Body of pancreas (tissue), 4 donors: ENCODE data around the gene SAMD14. TPM values are rescaled to one million over a fixed set of nuclear protein-coding genes. Genes with fewer than 3 reads are reported as not detected.

Experiments used
- ATAC-seq: fragments of 150-250 bp; one replicate; pipeline ENCODE4 v1.9.1; 2016
- DNase-seq, 4 donors: peaks; one replicate each; pipeline ENCODE4 v3.0.0-alpha.2; 2019
- H3K27ac ChIP-seq, 4 donors: fragments of 200-600 bp; sonication (generic); 1 replicate in 3 of 4; 2 replicates in 1 of 4; pipeline versions ENCODE4 v1.5.1 to v1.6.1; 2016 to 2019; ENCODE audit warnings: mild to moderate bottlenecking in 1 of 4, mixed read lengths in 1 of 4, moderate library complexity in 1 of 4
- H3K27me3 ChIP-seq, 2 donors: fragments of 200-600 bp; sonication (generic); one replicate each; pipeline ENCODE4 v1.6.0; 2016; ENCODE audit warnings: mild to moderate bottlenecking in 1 of 2
- H3K36me3 ChIP-seq, 2 donors: fragments of 200-600 bp; sonication (generic); replicated peaks in 1 of 2; 2 replicates each; pipeline ENCODE4 v1.5.1; 2016; ENCODE audit warnings: low read depth in 2 of 2; ENCODE audit not compliant: insufficient read depth in 1 of 2
- H3K4me1 ChIP-seq: fragments of 200-600 bp; sonication (generic); one replicate; pipeline ENCODE4 v1.6.0; 2016
- H3K4me3 ChIP-seq, 2 donors: fragments of 200-600 bp; sonication (generic); 1 replicate in 1 of 2; 2 replicates in 1 of 2; pipeline ENCODE4 v1.5.1; 2016 to 2019
- H3K9me3 ChIP-seq, 3 donors: fragments of 200-600 bp; sonication (generic); 1 replicate in 2 of 3; 2 replicates in 1 of 3; pipeline ENCODE4 v1.5.1; 2016
- CTCF ChIP-seq, 7 experiments: fragments of 450-650 bp in 4 of 7; fragments of 200-600 bp in 3 of 7; sonication (generic) in 3 of 7; IDR thresholded peaks; one replicate each; pipeline ENCODE4 v1.5.1; 2016 to 2019; ENCODE audit warnings: antibody characterized with exemption in 7 of 7
- POLR2A ChIP-seq, 3 donors: fragments of 450-650 bp; IDR thresholded peaks; one replicate each; pipeline ENCODE4 v1.6.1; 2016; ENCODE audit warnings: antibody characterized with exemption in 3 of 3, mild to moderate bottlenecking in 2 of 3
- WGBS, 2 donors: methylation state at CpG; one replicate each; pipeline ENCODE4 v1.1.5; 2017; 5-methylcytosine and 5-hydroxymethylcytosine counted together
- intact Hi-C: fragments of 100-400 bp; cut with DNase I; formaldehyde crosslinking; loops from one replicate; pipeline ENCODE4 v1.15.1; 2023
- total RNA-seq, 2 donors: library from RNA; depleted of rRNA; stranded (reverse); fragments of >200 nt; gene quantifications; one replicate each; pipeline ENCODE4 v1.1.0, GENCODE V29; 2016

The SAMD14 gene
- total RNA-seq, 2 donors from 2014 or later, result not detected

- Histone ChIP-seq H3K4me1 (peaks cover 37% of the 10 kb centered on the region), H3K9me3 (no peaks in the 10 kb centered on the region), H3K27ac (no peak overlapping the region), H3K27me3 (no peaks in the 10 kb centered on the region), H3K4me3 (no peak overlapping the region), H3K36me3 (peaks cover 0 to 12% of the 10 kb centered on the region in 2 donors)
- 73 to 78% methylated on average over 8 to 10 of the region's 11 CpGs for WGBS, 2 donors
- ATAC-seq (no peak), DNase-seq (no peak)
- intact Hi-C loops, result no loop called here
- TF ChIP-seq CTCF (IDR thresholded peaks at IDR 0.05) (no peak), POLR2A (IDR thresholded peaks at IDR 0.05) (no peak)
Measured at GRCh38 chr17:50145532-50146229, 15.7 kb upstream of the SAMD14 start.

- Histone ChIP-seq H3K27ac (no peak overlapping the region), H3K4me3 (no peak overlapping the region), H3K9me3 (no peaks in the 10 kb centered on the region), H3K36me3 (peaks cover 0 to 12% of the 10 kb centered on the region in 2 donors), H3K27me3 (no peaks in the 10 kb centered on the region), H3K4me1 (peaks cover 37% of the 10 kb centered on the region)
- WGBS, 2 donors, result 78 to 81% methylated on average over 16 of the region's 16 CpGs
- DNase-seq (peak in 1 of 4 donors; percentile 67), ATAC-seq (no peak)
- TF ChIP-seq POLR2A (IDR thresholded peaks at IDR 0.05) (no peak), CTCF (IDR thresholded peaks at IDR 0.05) (no peak)
- intact Hi-C loops, result no loop called here
Measured at GRCh38 chr17:50144845-50145531, 15.0 kb upstream of the SAMD14 start.

- intact Hi-C loops, result no loop called here
- TF ChIP-seq CTCF (IDR thresholded peaks at IDR 0.05), result no peak
- no peak for TF ChIP-seq POLR2A (IDR thresholded peaks at IDR 0.05)
- H3K27ac ChIP-seq, result no peak overlapping the region
- no peak overlapping the region for H3K4me3 ChIP-seq
- DNase-seq, result no peak
- no peaks in the 10 kb centered on the region for H3K27me3 ChIP-seq
- peaks cover 4 to 15% of the 10 kb centered on the region in 2 donors for H3K36me3 ChIP-seq
- no peaks in the 10 kb centered on the region for H3K9me3 ChIP-seq
- H3K4me1 ChIP-seq, result peaks cover 34% of the 10 kb centered on the region
- no peak for ATAC-seq
- 80 to 89% methylated on average over 6 of the region's 6 CpGs for WGBS, 2 donors
Measured at GRCh38 chr17:50144355-50144754, 14.4 kb upstream of the SAMD14 start.

GRCh38 chr17:50143461-50144176, 13.7 kb upstream of the SAMD14 start:
- H3K9me3 ChIP-seq, result no peaks in the 10 kb centered on the region
- peaks cover 11 to 22% of the 10 kb centered on the region in 2 donors for H3K36me3 ChIP-seq
- intact Hi-C loops, result no loop called here
- 86 to 89% methylated on average over 17 of the region's 20 CpGs for WGBS, 2 donors
- TF ChIP-seq CTCF (IDR thresholded peaks at IDR 0.05) (no peak), POLR2A (IDR thresholded peaks at IDR 0.05) (no peak)
- no peak overlapping the region for H3K4me3 ChIP-seq
- H3K27ac ChIP-seq, result no peak overlapping the region
- H3K4me1 ChIP-seq, result peaks cover 28% of the 10 kb centered on the region
- no peaks in the 10 kb centered on the region for H3K27me3 ChIP-seq
- no peak for ATAC-seq
- no peak for DNase-seq
